ENCODE data around the gene PALMD.

The PALMD gene

GRCh38 chr1:99680270-99680669, 34.4 kb downstream of the PALMD start:
- Histone ChIP-seq H3K9ac (ENCODE audit: low read depth, low read length, poor library complexity, severe bottlenecking) (no peak overlapping the region), H3K9me3 (ENCODE audit: insufficient read depth, low read depth, low read length) (no peaks in the 10 kb centered on the region), H3K27me3 (ENCODE audit: insufficient read depth, low read length, poor library complexity, severe bottlenecking) (no peaks in the 10 kb centered on the region), H3K4me3 (ENCODE audit: low read length, poor library complexity, severe bottlenecking) (no peak overlapping the region), H3F3A (ENCODE audit: low read depth) (no peaks in the 10 kb centered on the region), H3K79me2 (ENCODE audit: insufficient read depth, low read length) (no peaks in the 10 kb centered on the region), H3K4me2 (ENCODE audit: low read depth, low read length, poor library complexity, severe bottlenecking) (no peak overlapping the region), H3K9me2 (replicated peaks; ENCODE audit: low read depth, low read length) (no peaks in the 10 kb centered on the region), H3K4me1 (ENCODE audit: insufficient read depth, low read length, poor library complexity, severe bottlenecking) (no peaks in the 10 kb centered on the region), H4K20me1 (ENCODE audit: insufficient read depth, low read length, poor library complexity, severe bottlenecking) (no peaks in the 10 kb centered on the region), H3K36me3 (ENCODE audit: insufficient read depth, low read length) (no peaks in the 10 kb centered on the region), H2AFZ (ENCODE audit: low read length) (no peak overlapping the region)
- no peak for TF ChIP-seq EZH2phosphoT487 (IDR thresholded peaks at IDR 0.05; ENCODE audit: borderline replicate concordance)
- TF ChIP-seq CTCF (conservative IDR thresholded peaks at IDR 0.05; ENCODE audit: low read length): no peak

GRCh38 chr1:99681583-99681982, 35.7 kb downstream of the PALMD start:
- no peak overlapping the region for H3K4me2 ChIP-seq (ENCODE audit: low read depth, low read length, poor library complexity, severe bottlenecking)
- H3K9me2 ChIP-seq (replicated peaks; ENCODE audit: low read depth, low read length): no peaks in the 10 kb centered on the region
- no peaks in the 10 kb centered on the region for H3K36me3 ChIP-seq (ENCODE audit: insufficient read depth, low read length)
- no peaks in the 10 kb centered on the region for H3K79me2 ChIP-seq (ENCODE audit: insufficient read depth, low read length)
- no peak overlapping the region for H3K9ac ChIP-seq (ENCODE audit: low read depth, low read length, poor library complexity, severe bottlenecking)
- no peaks in the 10 kb centered on the region for H3K9me3 ChIP-seq (ENCODE audit: insufficient read depth, low read depth, low read length)
- no peaks in the 10 kb centered on the region for H3K27me3 ChIP-seq (ENCODE audit: insufficient read depth, low read length, poor library complexity, severe bottlenecking)
- H3K4me3 ChIP-seq (ENCODE audit: low read length, poor library complexity, severe bottlenecking): no peak overlapping the region
- TF ChIP-seq CTCF (conservative IDR thresholded peaks at IDR 0.05; ENCODE audit: low read length) (peak; percentile 35; the same call in 1 of the 2 replicates), EZH2phosphoT487 (IDR thresholded peaks at IDR 0.05; ENCODE audit: borderline replicate concordance) (no peak)
- no peak overlapping the region for H2AFZ ChIP-seq (ENCODE audit: low read length)
- H3K4me1 ChIP-seq (ENCODE audit: insufficient read depth, low read length, poor library complexity, severe bottlenecking): no peaks in the 10 kb centered on the region
- no peaks in the 10 kb centered on the region for H3F3A ChIP-seq (ENCODE audit: low read depth)
- no peaks in the 10 kb centered on the region for H4K20me1 ChIP-seq (ENCODE audit: insufficient read depth, low read length, poor library complexity, severe bottlenecking)

- Histone ChIP-seq H3K4me1 (ENCODE audit: insufficient read depth, low read length, poor library complexity, severe bottlenecking) (no peaks in the 10 kb centered on the region), H3K9me3 (ENCODE audit: insufficient read depth, low read depth, low read length) (no peaks in the 10 kb centered on the region), H3K79me2 (ENCODE audit: insufficient read depth, low read length) (no peaks in the 10 kb centered on the region), H3K9ac (ENCODE audit: low read depth, low read length, poor library complexity, severe bottlenecking) (no peak overlapping the region), H3K36me3 (ENCODE audit: insufficient read depth, low read length) (no peaks in the 10 kb centered on the region), H3F3A (ENCODE audit: low read depth) (no peaks in the 10 kb centered on the region), H4K20me1 (ENCODE audit: insufficient read depth, low read length, poor library complexity, severe bottlenecking) (no peaks in the 10 kb centered on the region), H2AFZ (ENCODE audit: low read length) (no peak overlapping the region), H3K27me3 (ENCODE audit: insufficient read depth, low read length, poor library complexity, severe bottlenecking) (no peaks in the 10 kb centered on the region), H3K9me2 (replicated peaks; ENCODE audit: low read depth, low read length) (no peaks in the 10 kb centered on the region), H3K4me3 (ENCODE audit: low read length, poor library complexity, severe bottlenecking) (no peak overlapping the region), H3K4me2 (ENCODE audit: low read depth, low read length, poor library complexity, severe bottlenecking) (no peak overlapping the region)
- TF ChIP-seq CTCF (conservative IDR thresholded peaks at IDR 0.05; ENCODE audit: low read length) (no peak), EZH2phosphoT487 (IDR thresholded peaks at IDR 0.05; ENCODE audit: borderline replicate concordance) (no peak)
These were observed 36.4 kb downstream of the PALMD start for GRCh38 chr1:99682291-99682751.
